Measurements from ENCODE around the gene CRABP1. TPM values are rescaled to one million over a fixed set of nuclear protein-coding genes. Genes with fewer than 3 reads are reported as not detected.
"Not testable (repeated sequence)": the region's sequence is repeated elsewhere in the genome, so short reads cannot be mapped to it uniquely, and the experiment has no call there.

The CRABP1 gene
- total RNA-seq, 1 donor from 2014 or later: not detected

- DNase-seq: no peak
Measured at GRCh38 chr15:78374436-78375393, 34.6 kb downstream of the CRABP1 start.

- not testable (repeated sequence) for DNase-seq
Measured at GRCh38 chr15:78380143-78380542, 40.0 kb downstream of the CRABP1 start.

- no peak for DNase-seq
Measured at GRCh38 chr15:78382114-78382880, 42.1 kb downstream of the CRABP1 start.

- no peak for DNase-seq
Measured at GRCh38 chr15:78384651-78385050, 44.5 kb downstream of the CRABP1 start.

- DNase-seq: no peak
Measured at GRCh38 chr15:78387246-78388037, 47.3 kb downstream of the CRABP1 start.

GRCh38 chr15:78388865-78389264, 48.7 kb downstream of the CRABP1 start:
- no peak for DNase-seq

- no peak for DNase-seq
Measured at GRCh38 chr15:78389322-78389721, 49.2 kb downstream of the CRABP1 start.

- no peak for DNase-seq
Measured at GRCh38 chr15:78389738-78390137, 49.6 kb downstream of the CRABP1 start.

GRCh38 chr15:78390242-78390641, 50.1 kb downstream of the CRABP1 start:
- DNase-seq: no peak

GRCh38 chr15:78390826-78391225, 50.7 kb downstream of the CRABP1 start:
- no peak for DNase-seq

GRCh38 chr15:78391781-78392180, 51.6 kb downstream of the CRABP1 start:
- no peak for DNase-seq

- no peak for DNase-seq
Measured at GRCh38 chr15:78392430-78392829, 52.3 kb downstream of the CRABP1 start.

GRCh38 chr15:78393137-78393536, 53.0 kb downstream of the CRABP1 start:
- no peak for DNase-seq

- no peak for DNase-seq
Measured at GRCh38 chr15:78394026-78394425, 53.9 kb downstream of the CRABP1 start.

- DNase-seq: no peak
Measured at GRCh38 chr15:78394981-78395616, 54.9 kb downstream of the CRABP1 start.

GRCh38 chr15:78396186-78396814, 56.1 kb downstream of the CRABP1 start:
- no peak for DNase-seq

- DNase-seq: no peak
Measured at GRCh38 chr15:78396976-78397375, 56.8 kb downstream of the CRABP1 start.

GRCh38 chr15:78397382-78397781, 57.2 kb downstream of the CRABP1 start:
- no peak for DNase-seq

All from dermis blood vessel endothelial cell (primary cell).